Measurements from ENCODE around the gene DIAPH1. TPM values are rescaled to one million over a fixed set of nuclear protein-coding genes. Genes with fewer than 3 reads are reported as not detected.

DIAPH1 gene
- total RNA-seq, 1 donor from 2014 or later = 63.5 TPM

- Mint-ChIP-seq H3K36me3 (ENCODE audit: insufficient read depth) (peaks cover 3% of the 10 kb centered on the region), H3K4me3 (ENCODE audit: low read depth) (peak overlapping the region; percentile 84), H3K27me3 (peaks cover 6% of the 10 kb centered on the region), H3K9me3 (ENCODE audit: low read depth) (no peaks in the 10 kb centered on the region), H3K27ac (peak overlapping the region; percentile 95), H3K4me1 (ENCODE audit: low read depth) (peaks cover 12% of the 10 kb centered on the region)
- no peak for DNase-seq (ENCODE audit: low spot score, unreplicated experiment)
- TF ChIP-seq CTCF (IDR thresholded peaks at IDR 0.05; ENCODE audit: unreplicated experiment) = no peak
These were observed 17.3 kb upstream of the DIAPH1 start for GRCh38 chr5:141636106-141636412.

- peaks cover 2% of the 10 kb centered on the region for H3K36me3 Mint-ChIP-seq (ENCODE audit: insufficient read depth)
- peaks cover 12% of the 10 kb centered on the region for H3K4me1 Mint-ChIP-seq (ENCODE audit: low read depth)
- no peaks in the 10 kb centered on the region for H3K9me3 Mint-ChIP-seq (ENCODE audit: low read depth)
- H3K4me3 Mint-ChIP-seq (ENCODE audit: low read depth) = peak overlapping the region; percentile 84
- TF ChIP-seq CTCF (IDR thresholded peaks at IDR 0.05; ENCODE audit: unreplicated experiment) = no peak
- no peak for DNase-seq (ENCODE audit: low spot score, unreplicated experiment)
- peaks cover 6% of the 10 kb centered on the region for H3K27me3 Mint-ChIP-seq
- peak overlapping the region; percentile 95 for H3K27ac Mint-ChIP-seq
These were observed 16.8 kb upstream of the DIAPH1 start for GRCh38 chr5:141635646-141636045.

GRCh38 chr5:141634720-141635119 is 15.9 kb upstream of the DIAPH1 start:
- TF ChIP-seq CTCF (IDR thresholded peaks at IDR 0.05; ENCODE audit: unreplicated experiment) = no peak
- Mint-ChIP-seq H3K27ac (no peak overlapping the region), H3K4me3 (ENCODE audit: low read depth) (peak overlapping the region; percentile 84), H3K4me1 (ENCODE audit: low read depth) (peaks cover 12% of the 10 kb centered on the region), H3K27me3 (peaks cover 6% of the 10 kb centered on the region), H3K9me3 (ENCODE audit: low read depth) (no peaks in the 10 kb centered on the region), H3K36me3 (ENCODE audit: insufficient read depth) (peaks cover 2% of the 10 kb centered on the region)
- no peak for DNase-seq (ENCODE audit: low spot score, unreplicated experiment)

- peaks cover 2% of the 10 kb centered on the region for H3K36me3 Mint-ChIP-seq (ENCODE audit: insufficient read depth)
- no peak for DNase-seq (ENCODE audit: low spot score, unreplicated experiment)
- TF ChIP-seq CTCF (IDR thresholded peaks at IDR 0.05; ENCODE audit: unreplicated experiment) = no peak
- H3K4me3 Mint-ChIP-seq (ENCODE audit: low read depth) = no peak overlapping the region
- no peaks in the 10 kb centered on the region for H3K9me3 Mint-ChIP-seq (ENCODE audit: low read depth)
- H3K27ac Mint-ChIP-seq = no peak overlapping the region
- peaks cover 6% of the 10 kb centered on the region for H3K27me3 Mint-ChIP-seq
- peaks cover 12% of the 10 kb centered on the region for H3K4me1 Mint-ChIP-seq (ENCODE audit: low read depth)
These were observed 15.2 kb upstream of the DIAPH1 start for GRCh38 chr5:141633871-141634561.

- Mint-ChIP-seq H3K9me3 (ENCODE audit: low read depth) (no peaks in the 10 kb centered on the region), H3K36me3 (ENCODE audit: insufficient read depth) (peaks cover 2% of the 10 kb centered on the region), H3K4me3 (ENCODE audit: low read depth) (no peak overlapping the region), H3K4me1 (ENCODE audit: low read depth) (peaks cover 12% of the 10 kb centered on the region), H3K27ac (no peak overlapping the region), H3K27me3 (no peaks in the 10 kb centered on the region)
- TF ChIP-seq CTCF (IDR thresholded peaks at IDR 0.05; ENCODE audit: unreplicated experiment) = no peak
- DNase-seq (ENCODE audit: low spot score, unreplicated experiment) = no peak
These were observed 13.8 kb upstream of the DIAPH1 start for GRCh38 chr5:141632650-141633049.
